SK-N-SH treated with all-trans-retinoic acid at 6 μM for 48 hours (cell line): Measurements from ENCODE around the gene ZNF148.

Experiments
- CSDC2 ChIP-seq: fragments of 250-450 bp; sonication (Bioruptor Pico); IDR thresholded peaks from 2 replicates; pipeline ENCODE4 v1.5.0; 2020; ENCODE audit warnings: mild to moderate bottlenecking, moderate library complexity
- SNAI2 ChIP-seq: fragments of 250-450 bp; sonication (Bioruptor Pico); IDR thresholded peaks from 2 replicates; pipeline ENCODE4 v1.5.0; 2020; ENCODE audit warnings: mild to moderate bottlenecking, moderate library complexity
- TF ChIP-seq, protein P1 (sequence below): fragments of 250-450 bp; sonication (Bioruptor Pico); IDR thresholded peaks from 2 replicates; pipeline ENCODE4 v1.5.0; 2020; ENCODE audit warnings: mild to moderate bottlenecking, moderate library complexity
- TF ChIP-seq, protein P2 (sequence below): fragments of 250-450 bp; sonication (Bioruptor Pico); IDR thresholded peaks from 2 replicates; pipeline ENCODE4 v1.8.0; 2021; ENCODE audit warnings: low read depth, mild to moderate bottlenecking, moderate library complexity, borderline replicate concordance

DNA sequence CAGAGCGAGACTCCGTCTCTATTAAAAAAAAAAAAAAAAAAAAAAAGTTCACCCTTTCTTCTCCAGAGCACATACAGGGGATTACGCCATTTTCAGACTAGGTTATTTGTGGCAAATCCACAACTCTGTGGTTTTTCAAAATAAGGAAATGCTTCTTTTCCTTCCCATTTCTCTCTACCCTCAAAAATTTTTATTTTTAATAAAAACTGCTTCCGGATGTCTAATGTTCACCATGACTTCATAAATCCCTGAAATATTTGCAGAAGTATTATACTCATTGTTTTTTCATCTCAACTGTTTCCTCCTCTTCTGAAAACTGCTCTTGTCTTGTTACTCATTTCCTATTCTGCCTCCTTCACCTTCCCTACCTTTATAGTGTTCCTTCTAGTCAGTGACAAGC, 117.6 kb downstream of the ZNF148 start:
- TF ChIP-seq CSDC2 (no peak), SNAI2 (CRISPR knock-in tag) (no peak)
- TF ChIP-seq, protein P1, sequence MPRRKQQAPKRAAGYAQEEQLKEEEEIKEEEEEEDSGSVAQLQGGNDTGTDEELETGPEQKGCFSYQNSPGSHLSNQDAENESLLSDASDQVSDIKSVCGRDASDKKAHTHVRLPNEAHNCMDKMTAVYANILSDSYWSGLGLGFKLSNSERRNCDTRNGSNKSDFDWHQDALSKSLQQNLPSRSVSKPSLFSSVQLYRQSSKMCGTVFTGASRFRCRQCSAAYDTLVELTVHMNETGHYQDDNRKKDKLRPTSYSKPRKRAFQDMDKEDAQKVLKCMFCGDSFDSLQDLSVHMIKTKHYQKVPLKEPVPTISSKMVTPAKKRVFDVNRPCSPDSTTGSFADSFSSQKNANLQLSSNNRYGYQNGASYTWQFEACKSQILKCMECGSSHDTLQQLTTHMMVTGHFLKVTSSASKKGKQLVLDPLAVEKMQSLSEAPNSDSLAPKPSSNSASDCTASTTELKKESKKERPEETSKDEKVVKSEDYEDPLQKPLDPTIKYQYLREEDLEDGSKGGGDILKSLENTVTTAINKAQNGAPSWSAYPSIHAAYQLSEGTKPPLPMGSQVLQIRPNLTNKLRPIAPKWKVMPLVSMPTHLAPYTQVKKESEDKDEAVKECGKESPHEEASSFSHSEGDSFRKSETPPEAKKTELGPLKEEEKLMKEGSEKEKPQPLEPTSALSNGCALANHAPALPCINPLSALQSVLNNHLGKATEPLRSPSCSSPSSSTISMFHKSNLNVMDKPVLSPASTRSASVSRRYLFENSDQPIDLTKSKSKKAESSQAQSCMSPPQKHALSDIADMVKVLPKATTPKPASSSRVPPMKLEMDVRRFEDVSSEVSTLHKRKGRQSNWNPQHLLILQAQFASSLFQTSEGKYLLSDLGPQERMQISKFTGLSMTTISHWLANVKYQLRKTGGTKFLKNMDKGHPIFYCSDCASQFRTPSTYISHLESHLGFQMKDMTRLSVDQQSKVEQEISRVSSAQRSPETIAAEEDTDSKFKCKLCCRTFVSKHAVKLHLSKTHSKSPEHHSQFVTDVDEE (CRISPR knock-in tag) = no peak
- TF ChIP-seq, protein P2, sequence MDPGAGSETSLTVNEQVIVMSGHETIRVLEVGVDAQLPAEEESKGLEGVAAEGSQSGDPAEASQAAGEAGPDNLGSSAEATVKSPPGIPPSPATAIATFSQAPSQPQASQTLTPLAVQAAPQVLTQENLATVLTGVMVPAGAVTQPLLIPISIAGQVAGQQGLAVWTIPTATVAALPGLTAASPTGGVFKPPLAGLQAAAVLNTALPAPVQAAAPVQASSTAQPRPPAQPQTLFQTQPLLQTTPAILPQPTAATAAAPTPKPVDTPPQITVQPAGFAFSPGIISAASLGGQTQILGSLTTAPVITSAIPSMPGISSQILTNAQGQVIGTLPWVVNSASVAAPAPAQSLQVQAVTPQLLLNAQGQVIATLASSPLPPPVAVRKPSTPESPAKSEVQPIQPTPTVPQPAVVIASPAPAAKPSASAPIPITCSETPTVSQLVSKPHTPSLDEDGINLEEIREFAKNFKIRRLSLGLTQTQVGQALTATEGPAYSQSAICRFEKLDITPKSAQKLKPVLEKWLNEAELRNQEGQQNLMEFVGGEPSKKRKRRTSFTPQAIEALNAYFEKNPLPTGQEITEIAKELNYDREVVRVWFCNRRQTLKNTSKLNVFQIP (CRISPR knock-in tag) = no peak
